HEK293 (cell line): ENCODE measurements around the gene JAML.

Experiments
- GLIS1 ChIP-seq: fragments of 450-650 bp; formaldehyde crosslinking; IDR thresholded peaks from 2 replicates; pipeline ENCODE4 v1.5.1; 2016; ENCODE audit warnings: missing biosample characterization, missing genetic modification characterization
- GLIS2 ChIP-seq: fragments of 450-650 bp; formaldehyde crosslinking; IDR thresholded peaks from 2 replicates; pipeline ENCODE4 v1.5.1; 2016; ENCODE audit warnings: missing biosample characterization, missing genetic modification characterization
- IKZF3 ChIP-seq: fragments of 450-650 bp; IDR thresholded peaks from 2 replicates; pipeline ENCODE4 v1.5.0; 2018; ENCODE audit warnings: missing biosample characterization, mild to moderate bottlenecking, missing genetic modification characterization, moderate library complexity
- KLF1 ChIP-seq: fragments of 450-650 bp; formaldehyde crosslinking; IDR thresholded peaks from 2 replicates; pipeline ENCODE4 v1.5.1; 2016; ENCODE audit warnings: missing biosample characterization, missing genetic modification characterization
- KLF8 ChIP-seq: fragments of 450-650 bp; formaldehyde crosslinking; IDR thresholded peaks from 2 replicates; pipeline ENCODE4 v1.5.1; 2016; ENCODE audit warnings: missing biosample characterization, missing genetic modification characterization
- PRDM1 ChIP-seq: fragments of 450-650 bp; formaldehyde crosslinking; IDR thresholded peaks from 2 replicates; pipeline ENCODE4; 2016; ENCODE audit warnings: missing biosample characterization, missing genetic modification characterization
- SP7 ChIP-seq: fragments of 450-650 bp; formaldehyde crosslinking; IDR thresholded peaks from 2 replicates; pipeline ENCODE4 v1.5.1; 2016; ENCODE audit warnings: missing biosample characterization, missing genetic modification characterization
- WT1 ChIP-seq: fragments of 450-650 bp; formaldehyde crosslinking; IDR thresholded peaks from 2 replicates; pipeline ENCODE4 v1.5.1; 2016; ENCODE audit warnings: missing biosample characterization, missing genetic modification characterization
- YY1 ChIP-seq: fragments of 450-650 bp; formaldehyde crosslinking; IDR thresholded peaks from 2 replicates; pipeline ENCODE4 v1.5.1; 2018; ENCODE audit warnings: missing biosample characterization, missing genetic modification characterization
- ZBTB1 ChIP-seq: fragments of 450-650 bp; formaldehyde crosslinking; IDR thresholded peaks from 2 replicates; pipeline ENCODE4 v1.5.1; 2016; ENCODE audit warnings: missing biosample characterization, missing genetic modification characterization
- ZNF114 ChIP-seq: fragments of 450-650 bp; formaldehyde crosslinking; IDR thresholded peaks from 2 replicates; pipeline ENCODE4 v1.5.0; 2017; ENCODE audit warnings: missing biosample characterization, missing genetic modification characterization
- ZNF140 ChIP-seq: fragments of 450-650 bp; formaldehyde crosslinking; IDR thresholded peaks from 2 replicates; pipeline ENCODE4 v1.5.1; 2016; ENCODE audit warnings: missing biosample characterization, missing genetic modification characterization
- ZNF157 ChIP-seq: fragments of 450-650 bp; formaldehyde crosslinking; IDR thresholded peaks from 2 replicates; pipeline ENCODE4 v1.5.1; 2016; ENCODE audit warnings: missing biosample characterization, missing genetic modification characterization
- ZNF16 ChIP-seq: fragments of 450-650 bp; formaldehyde crosslinking; IDR thresholded peaks from 2 replicates; pipeline ENCODE4 v1.5.1; 2016; ENCODE audit warnings: low read depth, missing biosample characterization, missing genetic modification characterization
- ZNF175 ChIP-seq: fragments of 450-650 bp; formaldehyde crosslinking; IDR thresholded peaks from 2 replicates; pipeline ENCODE4 v1.5.1; 2016; ENCODE audit warnings: missing biosample characterization, missing genetic modification characterization
- ZNF221 ChIP-seq: fragments of 450-650 bp; formaldehyde crosslinking; IDR thresholded peaks from 2 replicates; pipeline ENCODE4 v1.5.1; 2017; ENCODE audit warnings: missing biosample characterization, missing genetic modification characterization, borderline replicate concordance
- ZNF274 ChIP-seq, 2 experiments: fragments of 200-500 bp in 1 of 2; fragments of 450-650 bp in 1 of 2; sonication (Bioruptor generic) in 1 of 2; formaldehyde crosslinking in 1 of 2; IDR thresholded peaks; 2 replicates each; pipeline versions ENCODE4 v1.5.1 to v1.6.1; 2014 to 2016; ENCODE audit warnings: borderline replicate concordance in 1 of 2, inconsistent platforms in 1 of 2, low read length in 1 of 2, missing biosample characterization in 1 of 2, missing genetic modification characterization in 1 of 2
- ZNF394 ChIP-seq: fragments of 450-650 bp; formaldehyde crosslinking; IDR thresholded peaks from 2 replicates; pipeline ENCODE4 v1.5.1; 2016; ENCODE audit warnings: missing biosample characterization, missing genetic modification characterization, mild to moderate bottlenecking, moderate library complexity, borderline replicate concordance
- ZNF416 ChIP-seq: fragments of 450-650 bp; formaldehyde crosslinking; IDR thresholded peaks from 2 replicates; pipeline ENCODE4 v1.5.1; 2016; ENCODE audit warnings: missing biosample characterization, missing genetic modification characterization
- ZNF426 ChIP-seq: fragments of 450-650 bp; formaldehyde crosslinking; IDR thresholded peaks from 2 replicates; pipeline ENCODE4 v1.5.1; 2017; ENCODE audit warnings: missing biosample characterization, missing genetic modification characterization, mild to moderate bottlenecking, inconsistent platforms, moderate library complexity
- ZNF549 ChIP-seq: fragments of 450-650 bp; IDR thresholded peaks from 2 replicates; pipeline ENCODE4 v1.5.1; 2018; ENCODE audit warnings: missing biosample characterization, missing genetic modification characterization, mild to moderate bottlenecking, inconsistent platforms, moderate library complexity
- ZNF610 ChIP-seq: fragments of 450-650 bp; formaldehyde crosslinking; IDR thresholded peaks from 2 replicates; pipeline ENCODE4 v1.5.1; 2016; ENCODE audit warnings: missing biosample characterization, missing genetic modification characterization, borderline replicate concordance
- ZNF624 ChIP-seq: fragments of 450-650 bp; formaldehyde crosslinking; IDR thresholded peaks from 2 replicates; pipeline ENCODE4 v1.5.1; 2017; ENCODE audit warnings: missing biosample characterization, missing genetic modification characterization
- ZNF843 ChIP-seq: fragments of 450-650 bp; formaldehyde crosslinking; IDR thresholded peaks from 2 replicates; pipeline ENCODE4 v1.5.1; 2016; ENCODE audit warnings: missing biosample characterization, missing genetic modification characterization
- TF ChIP-seq, protein P1 (sequence below): fragments of 450-650 bp; formaldehyde crosslinking; IDR thresholded peaks from 2 replicates; pipeline ENCODE4 v1.5.1; 2016; ENCODE audit warnings: missing biosample characterization, missing genetic modification characterization, borderline replicate concordance
- TF ChIP-seq, protein P2 (sequence below): fragments of 450-650 bp; formaldehyde crosslinking; IDR thresholded peaks from 2 replicates; pipeline ENCODE4 v1.5.1; 2017; ENCODE audit warnings: missing biosample characterization, missing genetic modification characterization
- TF ChIP-seq, protein P3 (sequence below): fragments of 450-650 bp; formaldehyde crosslinking; IDR thresholded peaks from 2 replicates; pipeline ENCODE4 v1.5.1; 2016; ENCODE audit warnings: missing biosample characterization, missing genetic modification characterization
- TF ChIP-seq, protein P4 (sequence below): fragments of 450-650 bp; formaldehyde crosslinking; IDR thresholded peaks from 2 replicates; pipeline ENCODE4 v1.5.1; 2017; ENCODE audit warnings: missing biosample characterization, missing genetic modification characterization
- TF ChIP-seq, protein P5 (sequence below): fragments of 450-650 bp; formaldehyde crosslinking; IDR thresholded peaks from 2 replicates; pipeline ENCODE4 v1.5.1; 2016; ENCODE audit warnings: missing biosample characterization, missing genetic modification characterization
- TF ChIP-seq, protein P6 (sequence below): fragments of 450-650 bp; formaldehyde crosslinking; IDR thresholded peaks from 2 replicates; pipeline ENCODE4 v1.5.1; 2016; ENCODE audit warnings: missing biosample characterization, missing genetic modification characterization

JAML gene

DNA sequence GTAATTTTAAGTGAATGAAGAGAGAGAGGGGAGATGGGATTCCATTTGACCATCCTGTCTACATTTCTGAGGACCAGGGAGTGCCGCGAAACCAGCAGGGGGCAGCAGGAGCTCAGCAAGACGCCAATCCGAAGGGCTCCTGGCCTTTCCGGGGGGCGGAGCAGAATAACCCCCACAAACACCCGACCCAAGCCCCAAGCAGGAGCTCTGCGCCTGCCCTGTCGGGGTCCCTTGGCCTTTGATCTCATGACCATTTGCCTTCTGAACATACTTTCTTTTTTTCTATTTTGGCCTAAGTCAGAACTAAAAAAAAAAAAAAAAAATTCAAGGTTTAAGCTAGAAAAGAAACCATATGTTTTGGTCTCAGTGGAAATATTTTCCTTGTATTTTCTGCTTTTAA lies 26.4 kb downstream of the JAML start (continued):
- TF ChIP-seq, protein P1, sequence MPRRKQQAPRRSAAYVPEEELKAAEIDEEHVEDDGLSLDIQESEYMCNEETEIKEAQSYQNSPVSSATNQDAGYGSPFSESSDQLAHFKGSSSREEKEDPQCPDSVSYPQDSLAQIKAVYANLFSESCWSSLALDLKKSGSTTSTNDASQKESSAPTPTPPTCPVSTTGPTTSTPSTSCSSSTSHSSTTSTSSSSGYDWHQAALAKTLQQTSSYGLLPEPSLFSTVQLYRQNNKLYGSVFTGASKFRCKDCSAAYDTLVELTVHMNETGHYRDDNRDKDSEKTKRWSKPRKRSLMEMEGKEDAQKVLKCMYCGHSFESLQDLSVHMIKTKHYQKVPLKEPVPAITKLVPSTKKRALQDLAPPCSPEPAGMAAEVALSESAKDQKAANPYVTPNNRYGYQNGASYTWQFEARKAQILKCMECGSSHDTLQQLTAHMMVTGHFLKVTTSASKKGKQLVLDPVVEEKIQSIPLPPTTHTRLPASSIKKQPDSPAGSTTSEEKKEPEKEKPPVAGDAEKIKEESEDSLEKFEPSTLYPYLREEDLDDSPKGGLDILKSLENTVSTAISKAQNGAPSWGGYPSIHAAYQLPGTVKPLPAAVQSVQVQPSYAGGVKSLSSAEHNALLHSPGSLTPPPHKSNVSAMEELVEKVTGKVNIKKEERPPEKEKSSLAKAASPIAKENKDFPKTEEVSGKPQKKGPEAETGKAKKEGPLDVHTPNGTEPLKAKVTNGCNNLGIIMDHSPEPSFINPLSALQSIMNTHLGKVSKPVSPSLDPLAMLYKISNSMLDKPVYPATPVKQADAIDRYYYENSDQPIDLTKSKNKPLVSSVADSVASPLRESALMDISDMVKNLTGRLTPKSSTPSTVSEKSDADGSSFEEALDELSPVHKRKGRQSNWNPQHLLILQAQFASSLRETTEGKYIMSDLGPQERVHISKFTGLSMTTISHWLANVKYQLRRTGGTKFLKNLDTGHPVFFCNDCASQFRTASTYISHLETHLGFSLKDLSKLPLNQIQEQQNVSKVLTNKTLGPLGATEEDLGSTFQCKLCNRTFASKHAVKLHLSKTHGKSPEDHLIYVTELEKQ (tag by site-specific recombination): no peak
- no peak for TF ChIP-seq PRDM1
- no peak for TF ChIP-seq ZNF394 (tag by site-specific recombination)
- TF ChIP-seq, protein P2, sequence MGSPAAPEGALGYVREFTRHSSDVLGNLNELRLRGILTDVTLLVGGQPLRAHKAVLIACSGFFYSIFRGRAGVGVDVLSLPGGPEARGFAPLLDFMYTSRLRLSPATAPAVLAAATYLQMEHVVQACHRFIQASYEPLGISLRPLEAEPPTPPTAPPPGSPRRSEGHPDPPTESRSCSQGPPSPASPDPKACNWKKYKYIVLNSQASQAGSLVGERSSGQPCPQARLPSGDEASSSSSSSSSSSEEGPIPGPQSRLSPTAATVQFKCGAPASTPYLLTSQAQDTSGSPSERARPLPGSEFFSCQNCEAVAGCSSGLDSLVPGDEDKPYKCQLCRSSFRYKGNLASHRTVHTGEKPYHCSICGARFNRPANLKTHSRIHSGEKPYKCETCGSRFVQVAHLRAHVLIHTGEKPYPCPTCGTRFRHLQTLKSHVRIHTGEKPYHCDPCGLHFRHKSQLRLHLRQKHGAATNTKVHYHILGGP (tag by site-specific recombination): no peak
- TF ChIP-seq SP7 (tag by site-specific recombination): no peak
- TF ChIP-seq ZNF221 (tag by site-specific recombination): no peak
- no peak for TF ChIP-seq IKZF3
- TF ChIP-seq YY1 (tag by site-specific recombination): no peak
- TF ChIP-seq, protein P3, sequence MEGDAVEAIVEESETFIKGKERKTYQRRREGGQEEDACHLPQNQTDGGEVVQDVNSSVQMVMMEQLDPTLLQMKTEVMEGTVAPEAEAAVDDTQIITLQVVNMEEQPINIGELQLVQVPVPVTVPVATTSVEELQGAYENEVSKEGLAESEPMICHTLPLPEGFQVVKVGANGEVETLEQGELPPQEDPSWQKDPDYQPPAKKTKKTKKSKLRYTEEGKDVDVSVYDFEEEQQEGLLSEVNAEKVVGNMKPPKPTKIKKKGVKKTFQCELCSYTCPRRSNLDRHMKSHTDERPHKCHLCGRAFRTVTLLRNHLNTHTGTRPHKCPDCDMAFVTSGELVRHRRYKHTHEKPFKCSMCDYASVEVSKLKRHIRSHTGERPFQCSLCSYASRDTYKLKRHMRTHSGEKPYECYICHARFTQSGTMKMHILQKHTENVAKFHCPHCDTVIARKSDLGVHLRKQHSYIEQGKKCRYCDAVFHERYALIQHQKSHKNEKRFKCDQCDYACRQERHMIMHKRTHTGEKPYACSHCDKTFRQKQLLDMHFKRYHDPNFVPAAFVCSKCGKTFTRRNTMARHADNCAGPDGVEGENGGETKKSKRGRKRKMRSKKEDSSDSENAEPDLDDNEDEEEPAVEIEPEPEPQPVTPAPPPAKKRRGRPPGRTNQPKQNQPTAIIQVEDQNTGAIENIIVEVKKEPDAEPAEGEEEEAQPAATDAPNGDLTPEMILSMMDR: peak; percentile 54
- TF ChIP-seq KLF1 (tag by site-specific recombination): 0 out of 2 replicates have a peak, but pooled peaks have one; percentile 16
- no peak for TF ChIP-seq ZNF624 (tag by site-specific recombination)
- TF ChIP-seq, protein P4, sequence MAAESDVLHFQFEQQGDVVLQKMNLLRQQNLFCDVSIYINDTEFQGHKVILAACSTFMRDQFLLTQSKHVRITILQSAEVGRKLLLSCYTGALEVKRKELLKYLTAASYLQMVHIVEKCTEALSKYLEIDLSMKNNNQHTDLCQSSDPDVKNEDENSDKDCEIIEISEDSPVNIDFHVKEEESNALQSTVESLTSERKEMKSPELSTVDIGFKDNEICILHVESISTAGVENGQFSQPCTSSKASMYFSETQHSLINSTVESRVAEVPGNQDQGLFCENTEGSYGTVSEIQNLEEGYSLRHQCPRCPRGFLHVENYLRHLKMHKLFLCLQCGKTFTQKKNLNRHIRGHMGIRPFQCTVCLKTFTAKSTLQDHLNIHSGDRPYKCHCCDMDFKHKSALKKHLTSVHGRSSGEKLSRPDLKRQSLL (tag by site-specific recombination): no peak
- TF ChIP-seq ZNF426: no peak
- TF ChIP-seq, protein P5, sequence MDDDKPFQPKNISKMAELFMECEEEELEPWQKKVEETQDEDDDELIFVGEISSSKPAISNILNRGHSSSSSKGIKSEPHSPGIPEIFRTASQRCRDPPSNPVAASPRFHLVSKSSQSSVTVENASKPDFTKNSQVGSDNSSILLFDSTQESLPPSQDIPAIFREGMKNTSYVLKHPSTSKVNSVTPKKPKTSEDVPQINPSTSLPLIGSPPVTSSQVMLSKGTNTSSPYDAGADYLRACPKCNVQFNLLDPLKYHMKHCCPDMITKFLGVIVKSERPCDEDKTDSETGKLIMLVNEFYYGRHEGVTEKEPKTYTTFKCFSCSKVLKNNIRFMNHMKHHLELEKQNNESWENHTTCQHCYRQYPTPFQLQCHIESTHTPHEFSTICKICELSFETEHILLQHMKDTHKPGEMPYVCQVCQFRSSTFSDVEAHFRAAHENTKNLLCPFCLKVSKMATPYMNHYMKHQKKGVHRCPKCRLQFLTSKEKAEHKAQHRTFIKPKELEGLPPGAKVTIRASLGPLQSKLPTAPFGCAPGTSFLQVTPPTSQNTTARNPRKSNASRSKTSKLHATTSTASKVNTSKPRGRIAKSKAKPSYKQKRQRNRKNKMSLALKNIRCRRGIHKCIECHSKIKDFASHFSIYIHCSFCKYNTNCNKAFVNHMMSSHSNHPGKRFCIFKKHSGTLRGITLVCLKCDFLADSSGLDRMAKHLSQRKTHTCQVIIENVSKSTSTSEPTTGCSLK (tag by site-specific recombination): no peak
- TF ChIP-seq GLIS1 (tag by site-specific recombination): peak; percentile 79
- TF ChIP-seq ZNF16 (tag by site-specific recombination): no peak
- no peak for TF ChIP-seq ZNF610 (tag by site-specific recombination)
- TF ChIP-seq, protein P6, sequence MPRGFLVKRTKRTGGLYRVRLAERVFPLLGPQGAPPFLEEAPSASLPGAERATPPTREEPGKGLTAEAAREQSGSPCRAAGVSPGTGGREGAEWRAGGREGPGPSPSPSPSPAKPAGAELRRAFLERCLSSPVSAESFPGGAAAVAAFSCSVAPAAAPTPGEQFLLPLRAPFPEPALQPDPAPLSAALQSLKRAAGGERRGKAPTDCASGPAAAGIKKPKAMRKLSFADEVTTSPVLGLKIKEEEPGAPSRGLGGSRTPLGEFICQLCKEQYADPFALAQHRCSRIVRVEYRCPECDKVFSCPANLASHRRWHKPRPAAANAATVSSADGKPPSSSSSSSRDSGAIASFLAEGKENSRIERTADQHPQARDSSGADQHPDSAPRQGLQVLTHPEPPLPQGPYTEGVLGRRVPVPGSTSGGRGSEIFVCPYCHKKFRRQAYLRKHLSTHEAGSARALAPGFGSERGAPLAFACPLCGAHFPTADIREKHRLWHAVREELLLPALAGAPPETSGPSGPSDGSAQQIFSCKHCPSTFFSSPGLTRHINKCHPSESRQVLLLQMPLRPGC (tag by site-specific recombination): no peak
- peak; percentile 88 for TF ChIP-seq GLIS2 (tag by site-specific recombination)
- no peak for TF ChIP-seq ZNF843 (tag by site-specific recombination)
- no peak for TF ChIP-seq ZNF175 (tag by site-specific recombination)
- no peak for TF ChIP-seq KLF8 (tag by site-specific recombination)
- TF ChIP-seq ZNF274 (IDR thresholded peaks at IDR 0.05; ENCODE audit: low read length): no peak
- no peak for TF ChIP-seq ZNF274 (tag by site-specific recombination; IDR thresholded peaks at IDR 0.05; ENCODE audit: borderline replicate concordance)
- no peak for TF ChIP-seq WT1 (tag by site-specific recombination)
- TF ChIP-seq ZNF114 (tag by site-specific recombination): no peak
- TF ChIP-seq ZNF416 (tag by site-specific recombination): no peak
- TF ChIP-seq ZNF157 (tag by site-specific recombination): no peak
- no peak for TF ChIP-seq ZNF549 (tag by site-specific recombination)
- no peak for TF ChIP-seq ZBTB1
- no peak for TF ChIP-seq ZNF140 (tag by site-specific recombination)
